Stromal cell of bone marrow (primary cell): ENCODE data around the gene HSFX3.
"Not testable (repeated sequence)": the region's sequence is repeated elsewhere in the genome, so short reads cannot be mapped to it uniquely, and the experiment has no call there.

Experiments used
- DNase-seq: peaks from one replicate; pipeline ENCODE4 v3.0.0-alpha.2; 2012; ENCODE audit warnings: low read depth

The HSFX3 gene

GRCh38 chrX:149549701-149550100 is at the start of gene HSFX3:
HSFX3 (minus strand) TSS chrX:149549924; CDS start chrX:149549852, 72 bp downstream.
- not testable (repeated sequence) for DNase-seq

DNA sequence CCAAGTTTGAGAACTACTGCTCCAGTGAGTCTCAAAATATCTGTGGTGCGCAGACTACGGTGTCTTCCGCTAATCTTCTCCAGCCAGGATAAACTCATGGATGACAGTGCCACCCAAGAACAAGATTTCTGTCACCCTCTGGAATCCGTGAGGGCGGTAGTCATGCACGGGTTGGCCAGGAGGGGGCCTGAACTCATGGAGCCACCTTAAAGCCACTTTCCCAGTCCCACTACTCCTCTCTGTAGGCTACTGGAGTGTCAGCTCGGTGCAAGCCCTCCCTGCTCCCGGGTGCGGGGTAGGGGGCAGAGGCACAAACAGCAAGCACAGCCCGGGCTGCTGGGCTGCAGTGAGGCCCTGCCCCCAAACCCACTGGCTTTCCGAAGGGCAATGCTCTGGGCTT is 48.9 kb upstream of the HSFX3 start:
- not testable (repeated sequence) for DNase-seq

DNA sequence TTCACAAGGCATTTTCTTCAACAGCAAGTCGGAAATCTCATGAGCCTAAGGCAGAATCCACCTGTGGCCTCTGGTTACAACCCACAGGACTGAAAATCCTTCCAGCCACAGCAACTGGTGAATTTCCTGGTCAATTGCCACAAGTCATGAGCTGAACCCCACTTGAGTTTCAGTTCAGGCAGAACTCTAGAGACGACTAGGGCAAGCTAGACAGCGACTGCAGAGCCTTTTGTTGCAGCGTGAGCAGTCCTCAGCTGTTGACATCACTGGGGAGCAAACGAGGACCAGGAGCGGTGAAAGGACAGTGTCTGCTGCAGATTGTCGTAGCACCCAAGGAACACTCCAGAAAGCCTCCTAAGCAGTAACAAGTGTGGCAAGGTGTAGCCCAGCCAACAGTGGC is 46.2 kb upstream of the HSFX3 start:
- DNase-seq: not testable (repeated sequence)

DNA sequence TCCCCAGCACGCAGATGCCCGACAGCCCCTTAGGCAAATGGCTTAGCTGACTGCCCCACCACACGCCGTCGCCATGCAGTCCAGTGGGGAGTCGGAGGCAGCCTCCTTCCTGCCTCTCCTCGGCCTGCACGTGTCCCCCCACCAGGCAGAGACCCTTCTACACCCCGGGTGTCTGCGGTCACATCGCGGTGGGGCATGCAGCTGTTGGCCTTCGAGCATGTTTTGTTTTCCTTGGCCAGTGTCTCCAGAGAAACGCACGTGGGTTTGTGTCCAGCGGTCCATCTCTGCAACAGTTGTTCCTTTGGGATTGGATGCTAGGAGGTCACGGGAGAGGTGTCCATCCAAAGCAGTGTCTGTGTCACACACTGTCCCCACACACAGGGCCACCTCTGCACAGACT is 45.5 kb upstream of the HSFX3 start, which contains the start of gene HSFX2:
Gene HSFX2 (minus strand): TSS at position 101 of the 400 bp plus-strand sequence. CDS start 614 bp downstream, outside the sequence.
- not testable (repeated sequence) for DNase-seq

GRCh38 chrX:149590993-149591392 is 41.3 kb upstream of the HSFX3 start:
- DNase-seq: not testable (repeated sequence)

DNA sequence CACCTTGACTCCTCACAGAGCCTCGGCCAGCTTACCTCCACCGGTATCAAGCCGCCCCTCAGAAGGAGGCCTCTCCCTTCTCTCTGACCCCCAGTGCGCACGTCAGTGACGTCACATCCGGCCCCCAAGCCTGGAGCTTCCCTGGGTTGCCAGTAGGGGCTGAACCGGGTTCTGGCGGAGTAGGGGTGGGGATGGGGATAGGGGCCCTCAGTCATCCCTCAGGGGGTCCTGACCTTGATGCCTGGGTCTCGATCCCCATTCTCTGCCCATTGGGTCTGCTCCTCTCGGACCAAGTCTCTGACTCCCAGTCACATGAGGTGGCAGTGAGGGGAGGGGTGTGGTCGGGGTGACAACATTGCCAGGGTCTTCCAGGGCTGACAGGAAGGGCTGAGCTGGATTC is 37.6 kb upstream of the HSFX3 start, which contains the start of gene MAGEA9B:
Gene MAGEA9B (minus strand): TSS at position 101 of the 400 bp plus-strand sequence. CDS start 4,280 bp downstream, outside the sequence.
- DNase-seq: not testable (repeated sequence)

DNA sequence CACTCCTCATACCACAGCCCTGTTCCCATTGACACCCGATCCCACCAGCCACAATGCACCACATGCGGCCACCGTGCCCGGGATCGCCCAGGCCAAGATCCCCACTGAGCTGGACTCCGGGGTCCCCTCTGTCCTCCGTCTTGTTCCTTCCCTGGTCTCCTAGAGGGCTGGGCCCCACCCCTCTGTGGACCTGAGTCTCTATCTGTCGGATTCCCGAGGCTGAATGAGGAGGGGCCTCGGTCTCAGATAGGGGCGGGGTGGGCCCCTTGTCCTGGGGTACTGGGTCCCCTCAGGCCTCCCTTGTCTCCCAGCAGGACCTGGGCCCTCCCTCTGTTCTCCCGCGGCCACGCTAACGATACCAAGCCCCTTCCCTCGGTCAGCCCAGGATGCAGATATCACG is 35.9 kb upstream of the HSFX3 start:
- DNase-seq: not testable (repeated sequence)

- not testable (repeated sequence) for DNase-seq
Observed at GRCh38 chrX:149573456-149573855, 23.7 kb upstream of the HSFX3 start.

DNA sequence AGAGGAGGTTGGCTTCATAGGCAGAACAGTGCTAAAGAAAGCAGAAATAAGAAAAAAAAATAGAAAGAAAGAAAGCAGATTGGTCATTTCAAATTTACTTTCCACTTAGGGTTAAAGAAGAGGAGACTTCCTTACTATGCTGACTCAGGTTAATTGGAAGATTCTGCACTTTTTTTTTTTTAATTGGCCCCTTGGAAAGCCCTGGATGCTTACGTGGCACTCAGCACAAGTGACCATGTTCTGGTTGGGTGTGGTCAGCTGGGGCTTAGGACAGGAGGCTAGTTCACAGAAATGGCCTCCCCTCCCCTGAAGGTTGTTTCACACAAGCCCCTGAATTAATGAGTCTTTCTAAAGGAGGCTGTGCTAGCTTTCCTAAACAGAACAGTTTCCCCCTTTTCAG is 23.0 kb upstream of the HSFX3 start:
- DNase-seq: no peak

DNA sequence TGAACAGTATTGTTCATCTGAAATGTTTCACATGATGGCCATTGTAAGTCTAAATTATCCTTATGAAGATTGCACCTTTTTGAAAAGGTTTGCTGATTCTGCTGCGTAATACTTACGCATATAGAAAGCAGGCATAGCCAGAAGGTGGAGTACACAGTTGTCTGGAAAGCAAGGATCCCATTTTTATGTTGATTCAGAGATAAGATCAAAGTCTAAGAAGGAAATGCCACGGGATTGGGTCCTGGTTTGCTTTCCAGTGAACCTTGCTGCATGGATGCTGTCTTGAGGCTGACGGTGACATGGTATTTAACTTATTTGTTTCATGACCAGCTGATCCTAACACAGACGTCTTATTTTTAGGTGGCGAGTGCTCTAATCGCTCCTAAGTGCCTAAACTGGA is 22.0 kb upstream of the HSFX3 start:
- DNase-seq: no peak

- peak; percentile 11 for DNase-seq
Observed at GRCh38 chrX:149570668-149571067, 20.9 kb upstream of the HSFX3 start.

DNA sequence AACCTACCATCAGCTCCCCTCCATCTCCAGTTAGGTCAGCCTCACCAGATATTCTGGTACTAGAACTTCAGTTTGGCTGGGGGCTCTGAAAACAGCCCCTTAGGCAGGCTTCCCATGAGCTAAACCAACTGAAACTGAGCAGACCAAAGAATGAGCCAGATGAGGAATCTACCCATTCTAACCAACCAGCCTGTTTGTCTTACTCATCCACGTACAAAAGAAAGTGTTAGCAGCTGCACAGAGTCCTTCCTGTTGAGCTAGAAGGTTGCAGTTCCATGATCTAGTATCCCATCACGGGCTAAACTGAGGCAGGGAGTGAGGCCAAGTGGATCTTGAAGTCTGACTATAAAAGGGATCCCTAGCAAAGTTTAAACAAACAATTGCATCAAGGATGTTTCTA is 20.0 kb upstream of the HSFX3 start:
- DNase-seq: no peak

- no peak for DNase-seq
Observed at GRCh38 chrX:149568701-149569296, 19.1 kb upstream of the HSFX3 start.

DNA sequence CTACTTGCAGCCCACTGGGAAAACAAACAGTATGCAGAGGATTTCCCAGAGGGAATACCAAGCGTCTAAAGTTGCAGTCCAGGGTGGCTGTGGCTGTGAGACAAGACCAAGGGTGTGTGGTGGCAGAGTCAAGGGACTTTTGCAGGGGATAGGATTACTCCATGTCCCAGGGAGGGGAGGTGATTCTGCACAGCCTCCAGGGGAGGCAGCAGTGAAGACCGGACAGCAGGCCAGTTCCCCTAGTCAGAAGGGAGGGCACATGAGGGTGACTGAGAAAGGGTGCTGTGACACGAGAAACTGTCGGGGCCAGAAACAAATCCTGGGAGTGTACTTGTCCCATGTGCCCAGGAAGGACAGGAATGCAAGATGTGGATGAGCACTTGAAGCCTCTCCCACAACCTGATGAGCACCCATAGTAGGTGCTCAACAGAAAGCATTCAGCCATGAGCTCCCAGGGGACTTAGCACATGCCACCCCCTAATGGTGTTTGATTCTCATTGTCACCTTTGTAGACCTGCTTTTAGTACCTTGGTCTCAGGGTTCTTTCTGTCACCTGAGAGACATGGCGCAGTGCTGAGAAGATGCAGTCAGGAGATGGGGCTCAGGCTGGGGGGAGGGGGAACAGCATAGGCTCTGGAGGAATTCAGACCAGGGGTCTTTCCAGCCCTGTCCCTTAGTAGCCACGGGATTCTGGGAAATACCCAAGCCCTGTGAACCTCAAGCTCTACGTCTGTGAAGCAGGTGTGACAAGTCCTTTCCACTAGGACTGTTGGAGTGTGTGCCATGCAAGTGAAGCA is 18.1 kb upstream of the HSFX3 start:
- DNase-seq: no peak

DNA sequence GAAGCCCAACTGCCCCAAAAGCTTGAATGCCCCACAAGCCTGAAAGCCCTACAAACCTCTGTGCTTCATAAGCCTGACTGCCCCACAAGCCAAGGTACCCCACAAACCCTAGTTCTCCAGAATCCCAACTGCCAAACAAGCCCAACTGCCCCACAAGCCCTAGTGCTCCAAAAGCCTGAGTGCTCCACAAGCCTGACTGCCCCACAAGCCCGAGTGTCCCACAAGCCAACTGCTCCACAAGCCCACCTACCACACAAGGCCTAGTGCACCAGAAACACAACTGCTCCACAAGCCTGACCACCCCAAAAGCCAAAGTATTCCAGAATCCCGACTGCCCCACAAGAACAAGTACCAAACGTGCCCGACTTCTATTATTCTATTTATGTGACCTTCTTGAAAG is 13.6 kb upstream of the HSFX3 start:
- DNase-seq: no peak

DNA sequence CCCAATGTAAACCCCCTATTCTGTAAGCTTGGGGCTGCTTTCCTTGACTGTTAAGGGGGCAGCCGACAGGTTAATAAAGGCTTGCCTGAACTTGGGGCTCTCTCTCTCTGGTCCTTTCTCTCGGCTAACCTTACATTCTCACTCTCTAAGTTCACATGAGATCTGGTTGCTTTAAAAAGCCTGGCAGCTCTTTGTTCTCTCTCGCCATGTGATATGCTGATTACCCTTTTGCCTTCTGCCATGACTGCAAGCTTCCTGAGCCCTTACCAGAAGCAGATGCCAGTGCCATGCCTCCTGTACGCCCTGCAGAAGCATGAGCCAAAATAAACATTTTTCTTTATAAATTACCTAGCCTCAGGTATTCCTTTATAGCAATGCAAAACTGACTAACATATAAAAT is 5.5 kb upstream of the HSFX3 start:
- not testable (repeated sequence) for DNase-seq

DNA sequence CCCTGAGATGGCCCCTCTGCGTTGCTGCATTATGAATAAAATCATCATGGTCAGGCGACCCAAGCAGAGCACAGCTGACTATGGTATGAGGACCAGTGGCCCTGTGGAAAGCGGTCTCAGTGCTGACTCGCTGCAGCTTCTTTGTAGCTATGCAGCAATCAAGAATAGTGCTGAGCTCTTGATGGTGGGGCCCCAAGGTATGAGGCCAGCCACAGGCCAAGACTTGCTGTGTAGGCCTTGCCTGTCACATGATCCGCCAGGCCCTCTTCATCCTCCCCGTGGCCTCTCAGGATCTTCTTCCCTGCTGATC is 2.2 kb upstream of the HSFX3 start:
- not testable (repeated sequence) for DNase-seq

- not testable (repeated sequence) for DNase-seq
Observed at GRCh38 chrX:149551245-149551938, 1.7 kb upstream of the HSFX3 start.

- not testable (repeated sequence) for DNase-seq
Observed at GRCh38 chrX:149550454-149550853, 730 bp upstream of the HSFX3 start.

GRCh38 chrX:149547782-149548181 is 1.9 kb downstream of the HSFX3 start:
- DNase-seq: not testable (repeated sequence)

GRCh38 chrX:149546962-149547361 is 2.8 kb downstream of the HSFX3 start:
- DNase-seq: not testable (repeated sequence)
